NCI-H1417 (cell line): ENCODE results near the gene WAPL.
A peak's percentile ranks its signal among the peaks of the same experiment; 100 is the strongest.

Experiments
- DNase-seq, 3 experiments: peaks; one replicate each; lab custom pipeline; 2025; lab: John Stamatoyannopoulos, UW

The WAPL gene

DNA sequence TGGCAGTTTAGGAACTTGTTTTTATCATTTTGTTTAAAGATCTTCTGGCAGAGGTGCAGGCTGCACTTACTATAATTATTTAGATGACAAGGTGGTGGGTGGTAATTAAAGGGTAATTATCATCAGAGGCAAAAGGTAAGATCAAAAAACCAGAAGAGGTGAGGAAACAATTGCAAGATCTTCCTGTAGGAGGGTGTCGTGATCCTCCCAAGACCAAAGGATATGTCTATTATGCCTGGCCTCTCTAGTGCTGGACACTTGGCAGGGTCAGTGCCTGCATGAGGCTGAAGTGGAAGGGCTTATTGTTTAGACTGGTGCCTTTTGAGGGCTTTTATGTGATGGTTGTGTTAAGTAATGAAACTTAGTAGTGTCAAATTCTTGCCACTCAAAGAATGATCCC is 1.8 kb upstream of the WAPL start:
- DNase-seq: peak in 2 of 3 experiments; percentile 37 to 72

DNA sequence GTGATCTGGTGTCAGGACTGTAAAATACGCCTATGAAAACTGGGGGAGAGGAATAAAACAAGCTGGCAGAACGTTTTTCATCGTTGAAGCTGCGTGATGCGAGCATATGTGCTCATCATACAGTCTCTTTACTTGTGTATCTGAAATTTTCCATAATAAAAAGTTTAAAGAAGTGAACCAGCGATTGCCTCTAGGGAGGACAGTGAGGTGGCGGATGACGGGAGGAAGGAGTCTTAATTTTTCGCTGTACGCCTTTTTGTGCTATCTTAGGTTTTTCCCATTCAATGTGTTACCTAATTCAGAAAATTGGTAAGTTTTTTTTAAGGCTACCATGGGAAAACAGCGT is 891 bp upstream of the WAPL start:
- DNase-seq: no peak

DNA sequence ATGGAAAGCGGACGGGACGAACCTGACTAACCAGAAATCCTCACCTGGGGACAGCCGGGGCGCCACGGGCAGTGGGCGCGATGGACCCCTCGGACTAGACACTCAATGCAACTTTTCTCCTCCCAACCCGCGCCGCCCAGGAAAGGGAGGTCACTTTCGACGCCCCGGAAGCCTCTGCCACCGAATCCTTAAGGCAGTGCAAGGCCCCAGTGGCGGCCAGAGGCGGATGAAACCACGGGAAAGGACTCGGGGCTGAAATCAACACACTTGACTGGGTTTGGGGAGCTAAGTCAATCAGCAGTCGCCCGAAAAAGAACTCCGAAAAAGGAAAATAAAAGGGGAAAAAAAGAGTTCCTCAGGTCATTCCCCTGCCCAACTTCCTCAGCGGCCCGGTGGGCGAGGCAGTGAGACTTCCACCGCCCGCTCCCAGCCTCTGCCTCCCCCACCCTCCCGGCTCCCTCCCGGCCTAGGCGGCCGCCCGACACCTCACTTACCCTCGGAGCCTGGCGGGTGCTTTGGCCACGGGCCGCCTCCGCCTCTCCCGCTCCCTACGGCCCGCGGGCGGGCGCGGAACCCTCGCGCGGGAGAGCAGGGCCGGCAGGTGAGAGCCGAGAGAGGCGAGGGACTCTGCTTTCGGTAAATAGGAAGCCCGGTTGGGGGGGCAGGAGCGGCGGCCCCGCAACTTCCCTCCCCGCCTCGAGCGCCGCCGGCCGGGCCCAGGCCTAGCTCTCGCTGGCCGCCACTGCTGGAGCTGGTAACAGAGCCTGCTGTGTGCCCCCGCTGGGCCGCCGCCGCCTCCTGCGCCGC is 518 bp downstream of the WAPL start:
- DNase-seq: peak in 2 of 3 experiments; percentile 58 to 62

DNA sequence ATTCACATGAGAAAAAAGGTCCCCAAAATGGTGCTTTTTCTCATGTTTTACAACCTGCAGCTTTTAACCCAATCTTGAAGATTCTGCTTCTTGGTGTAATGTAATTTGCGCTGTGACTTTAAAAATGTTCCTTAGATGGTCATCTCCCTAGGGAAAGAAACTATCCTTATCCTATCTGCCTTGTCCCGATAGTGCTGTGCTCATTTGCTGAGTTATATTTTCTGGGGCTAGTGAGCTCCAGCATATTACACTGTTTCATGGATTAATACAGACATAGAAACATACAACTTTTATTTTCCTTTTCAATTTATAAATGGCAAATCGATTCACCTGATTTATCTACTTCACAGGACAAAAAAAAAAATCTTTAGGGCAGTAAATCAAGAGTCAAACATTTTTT is 2.8 kb downstream of the WAPL start:
- no peak for DNase-seq

DNA sequence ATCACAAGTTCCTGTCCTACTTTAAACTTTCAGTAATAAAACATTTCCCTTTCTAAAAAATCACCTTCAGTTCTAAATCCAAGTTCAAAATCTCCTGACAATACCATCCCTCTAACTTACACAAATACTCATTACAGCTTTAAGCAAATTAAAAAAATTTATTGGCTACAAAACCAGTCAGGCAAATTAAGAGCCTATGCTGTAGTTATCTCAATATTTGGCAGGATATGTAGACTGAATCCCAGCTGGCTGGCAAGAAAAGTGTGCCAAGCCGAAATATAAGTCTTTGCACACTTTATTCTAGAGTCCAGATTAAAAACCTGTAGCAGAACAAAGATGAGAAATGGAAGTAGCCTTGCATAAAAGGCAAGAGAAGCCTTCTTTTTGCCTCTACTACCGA is 9.5 kb downstream of the WAPL start:
- no peak for DNase-seq

DNA sequence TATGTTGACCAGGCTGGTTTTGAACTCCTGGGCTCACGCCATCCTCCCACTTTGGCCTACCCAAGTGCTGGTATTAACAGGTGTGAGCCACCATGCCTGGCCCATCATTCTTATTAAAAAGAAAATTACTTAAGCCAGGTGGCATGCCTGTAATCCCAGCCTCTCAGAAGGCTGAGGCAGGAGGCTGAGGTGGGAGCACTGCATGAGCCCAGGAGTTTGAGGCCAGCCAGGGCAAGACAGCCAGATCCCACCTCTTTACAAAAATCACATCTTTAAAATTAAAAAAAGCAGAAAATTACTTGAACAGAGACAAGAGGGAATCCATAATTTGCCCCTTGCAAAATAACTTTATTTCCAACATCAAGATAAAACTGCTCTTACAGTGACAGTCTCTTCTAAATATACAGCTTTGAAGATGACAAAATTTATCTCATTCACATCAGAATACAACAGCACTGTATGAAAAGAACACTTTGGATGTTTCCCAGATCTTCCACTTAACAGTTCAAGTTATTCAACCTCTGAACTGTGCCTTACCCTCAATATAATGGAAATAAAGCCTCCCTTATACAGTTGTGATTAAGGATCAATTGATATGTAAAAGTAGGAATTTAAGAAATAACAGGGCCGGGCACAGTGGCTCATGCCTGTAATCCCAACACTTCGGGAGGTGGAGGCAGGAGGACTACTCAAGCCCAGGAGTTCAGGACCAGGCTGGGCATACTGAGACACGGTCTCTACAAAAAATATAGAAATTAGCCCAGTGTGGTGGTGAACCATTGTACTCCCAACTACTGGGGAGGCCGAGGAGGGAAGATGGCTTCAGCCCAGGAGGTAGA is 10.3 kb downstream of the WAPL start:
- DNase-seq: no peak

DNA sequence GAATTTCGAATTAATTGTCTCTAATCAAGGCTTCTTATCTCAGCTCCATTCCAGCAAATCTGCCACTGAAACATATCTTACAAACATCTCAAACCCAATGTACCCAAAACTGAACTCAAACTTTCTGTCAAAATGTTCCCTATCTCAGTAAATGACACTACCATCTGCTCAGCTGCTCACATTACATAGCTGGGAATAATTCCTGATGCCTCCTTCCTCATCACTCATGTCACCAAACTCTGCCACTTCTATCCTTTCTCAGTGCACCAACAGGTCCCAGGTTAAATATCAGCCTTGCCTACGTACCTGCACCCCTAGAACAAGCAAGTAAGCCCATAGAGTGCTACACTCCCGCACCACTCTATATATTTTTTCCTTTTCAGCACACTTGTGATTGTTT is 12.4 kb downstream of the WAPL start:
- no peak for DNase-seq

DNA sequence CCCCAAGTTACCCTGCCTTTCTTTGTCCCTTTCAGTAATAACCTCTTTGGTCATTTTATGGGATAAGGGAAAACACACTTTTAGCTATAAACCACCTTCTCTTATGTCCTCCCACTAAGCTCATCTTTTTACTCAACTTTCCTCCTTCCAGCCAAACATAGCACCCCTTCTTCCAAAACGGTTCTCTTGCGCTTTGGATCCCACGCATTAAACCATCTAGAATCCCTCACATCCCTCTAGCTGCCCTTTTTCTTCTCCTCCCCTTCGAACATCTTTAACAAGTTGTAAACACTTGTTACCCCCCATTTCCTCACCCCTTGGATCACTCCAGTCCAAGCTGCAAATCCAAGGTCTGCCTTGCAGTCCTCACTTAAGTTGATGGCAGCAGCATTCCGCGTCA is 13.4 kb downstream of the WAPL start:
- DNase-seq: no peak

DNA sequence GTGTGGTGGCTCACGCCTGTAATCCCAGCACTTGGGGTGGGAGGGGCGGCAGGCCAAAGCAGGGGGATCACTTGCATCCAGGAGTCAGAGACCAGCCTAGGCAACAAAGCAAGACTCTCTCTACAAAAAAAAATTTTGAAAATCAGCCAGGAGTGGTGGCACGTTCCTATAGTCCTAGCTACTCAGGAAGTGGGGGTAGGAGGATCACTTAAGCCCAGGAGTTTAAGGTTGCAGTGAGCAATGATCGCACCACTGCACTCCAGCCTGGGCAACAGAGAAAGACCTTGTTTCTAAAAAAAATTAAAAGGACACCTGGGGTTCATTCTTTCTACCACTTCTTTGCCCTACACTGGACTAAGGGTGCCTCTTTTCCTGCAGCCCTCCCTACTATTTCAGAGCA is 15.1 kb downstream of the WAPL start:
- DNase-seq: no peak

DNA sequence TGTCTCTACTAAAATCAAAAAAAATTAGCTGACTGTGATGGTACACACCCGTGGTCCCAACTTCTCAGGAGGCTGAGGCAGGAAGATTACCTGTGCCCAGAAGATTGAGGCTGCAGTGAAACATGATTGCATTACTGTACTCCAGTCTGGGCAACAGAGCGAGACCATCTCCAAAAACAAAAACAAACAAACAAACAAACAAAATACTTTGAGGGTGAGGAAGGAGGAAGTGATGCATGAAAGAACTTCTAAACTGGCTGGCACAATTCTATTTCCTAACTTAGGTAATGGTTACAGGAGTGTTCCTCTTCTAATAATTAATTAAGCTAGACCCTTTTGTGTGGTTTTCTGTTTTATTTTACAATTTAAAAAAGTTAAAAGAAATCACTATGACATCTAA is 15.5 kb downstream of the WAPL start:
- DNase-seq: no peak

DNA sequence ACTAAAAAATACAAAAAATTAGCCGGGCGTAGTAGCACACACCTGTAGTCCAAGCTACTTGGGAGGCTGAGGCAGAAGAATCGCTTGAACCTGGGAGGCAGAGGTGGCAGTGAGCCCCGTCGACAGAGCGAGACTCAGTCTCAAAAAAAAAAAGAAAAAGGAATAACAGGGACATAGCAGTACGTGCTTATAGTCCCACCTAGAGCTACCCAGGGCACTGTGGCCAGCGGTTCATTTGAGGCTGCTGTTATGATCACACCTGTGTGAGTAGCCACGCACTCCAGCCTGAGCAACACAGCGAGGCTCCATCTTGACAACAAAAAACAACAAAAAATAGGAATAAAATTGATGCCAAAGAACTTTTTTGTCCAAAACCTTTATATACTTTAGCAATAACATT is 17.1 kb downstream of the WAPL start:
- no peak for DNase-seq

DNA sequence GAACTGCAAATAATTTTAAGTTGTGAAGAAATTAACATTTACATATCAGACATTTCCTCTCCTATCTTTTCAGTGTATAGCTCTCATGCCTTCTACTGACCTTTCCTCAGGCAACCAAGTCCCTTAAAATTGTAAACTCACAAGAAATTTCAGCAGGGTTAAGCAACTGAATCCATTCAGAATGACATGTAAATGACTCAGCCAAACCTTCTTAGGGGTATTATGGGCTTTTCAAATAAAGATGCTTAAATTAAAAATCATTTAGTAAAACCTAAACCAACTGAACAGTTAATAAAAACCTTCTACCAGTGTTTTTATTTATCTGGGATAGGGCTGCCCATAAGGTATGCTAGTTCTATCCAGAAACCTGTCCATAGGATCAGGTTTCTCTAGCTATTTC is 20.7 kb downstream of the WAPL start:
- DNase-seq: no peak

DNA sequence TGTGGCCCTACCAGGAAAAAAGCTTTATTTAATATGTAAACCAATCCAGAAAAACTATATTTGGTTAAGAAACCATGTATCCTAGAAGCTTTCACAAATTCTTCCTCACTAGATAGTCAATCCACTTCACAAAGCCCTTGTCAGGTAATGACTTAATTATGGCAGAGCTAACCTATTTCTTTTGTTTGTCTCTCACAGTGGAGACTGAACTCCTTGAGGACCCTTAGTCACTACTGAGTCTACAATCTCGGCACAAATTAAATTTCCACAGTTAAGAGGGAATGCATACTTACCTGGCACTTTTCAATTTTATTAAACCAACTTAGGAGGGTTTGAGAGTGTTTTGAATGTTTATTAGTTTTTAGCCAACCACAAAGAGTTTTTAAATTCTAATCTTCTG is 23.0 kb downstream of the WAPL start:
- DNase-seq: peak in 2 of 3 experiments; percentile 21 to 45

DNA sequence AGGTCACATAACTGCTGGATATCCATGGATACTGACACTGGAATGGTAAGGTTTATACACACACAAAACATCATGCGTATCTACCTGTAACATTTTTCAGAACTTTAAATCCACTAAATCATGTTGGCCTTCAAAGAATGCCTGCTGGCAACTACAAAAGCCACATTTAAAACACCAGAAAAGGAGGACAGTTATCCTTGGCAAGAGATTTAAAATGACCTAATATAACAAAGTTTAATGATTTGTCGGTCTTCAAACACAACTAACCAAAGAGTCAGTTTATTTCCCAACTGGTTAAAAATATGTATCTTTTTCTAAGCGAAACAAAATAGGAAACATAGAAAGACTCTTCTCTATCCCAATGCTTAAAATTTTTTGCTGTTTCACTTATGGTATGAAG is 24.0 kb downstream of the WAPL start:
- DNase-seq: no peak

DNA sequence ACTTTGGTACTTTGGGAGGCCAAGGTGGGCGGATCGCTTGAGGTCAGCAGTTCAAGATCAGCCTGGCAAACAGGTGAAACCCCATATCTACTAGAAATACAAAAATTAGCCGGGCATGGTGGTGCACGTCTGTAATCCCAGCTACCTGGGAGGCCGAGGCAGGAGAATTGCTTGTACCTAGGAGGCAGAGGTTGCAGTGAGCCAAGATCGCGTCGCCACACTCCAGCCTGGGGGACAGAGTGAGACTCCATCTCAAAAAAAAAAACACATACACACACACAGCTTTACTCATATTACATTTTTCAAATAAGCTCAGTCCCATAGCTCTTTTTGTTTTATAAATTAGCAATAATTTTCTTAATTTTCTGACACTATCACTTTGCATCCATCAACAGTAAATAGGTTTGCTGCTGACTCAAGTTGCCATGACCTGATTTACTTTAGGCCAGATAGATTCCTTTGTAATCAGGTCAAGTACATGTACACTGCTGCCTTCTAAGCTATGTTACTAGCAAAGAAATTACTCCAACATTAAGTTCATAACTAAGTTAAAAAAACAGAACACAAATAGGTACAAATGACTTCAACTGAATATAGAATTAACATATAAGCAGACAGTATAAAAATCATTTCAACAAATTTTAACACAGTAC is 31.5 kb downstream of the WAPL start:
- DNase-seq: no peak

DNA sequence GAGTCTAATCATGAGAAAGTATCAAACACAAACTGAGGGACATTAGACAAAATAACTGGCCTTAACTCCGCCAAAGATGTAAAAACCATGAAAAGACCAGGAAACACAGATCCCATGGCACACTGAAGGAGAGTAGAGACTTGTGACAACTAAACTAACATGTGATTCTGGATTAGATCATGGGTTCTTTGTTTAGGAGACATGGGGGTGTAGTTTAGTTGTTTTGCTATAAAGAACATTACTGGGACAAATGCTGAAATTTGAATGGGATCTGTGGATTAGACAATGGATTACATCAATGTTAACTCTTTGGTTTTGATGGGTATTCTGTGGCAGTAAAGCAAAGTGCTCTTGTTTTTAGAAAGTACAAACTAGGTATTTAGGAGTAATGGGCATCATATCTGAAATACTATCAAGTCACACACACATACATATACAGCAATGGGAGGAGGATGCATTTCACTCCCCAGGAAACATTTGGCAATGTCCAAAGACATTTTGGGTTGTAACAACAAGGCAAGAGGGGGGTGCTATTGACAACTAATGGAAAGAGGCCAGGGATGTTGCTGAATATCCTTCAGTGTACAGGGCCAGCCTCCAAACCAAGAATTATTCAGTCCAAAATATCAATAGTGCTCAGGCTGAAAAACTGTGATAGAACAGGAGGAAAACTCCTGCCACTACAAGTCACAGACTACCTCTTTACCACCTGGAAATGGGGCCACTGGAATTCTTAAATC is 32.4 kb downstream of the WAPL start:
- DNase-seq: no peak

DNA sequence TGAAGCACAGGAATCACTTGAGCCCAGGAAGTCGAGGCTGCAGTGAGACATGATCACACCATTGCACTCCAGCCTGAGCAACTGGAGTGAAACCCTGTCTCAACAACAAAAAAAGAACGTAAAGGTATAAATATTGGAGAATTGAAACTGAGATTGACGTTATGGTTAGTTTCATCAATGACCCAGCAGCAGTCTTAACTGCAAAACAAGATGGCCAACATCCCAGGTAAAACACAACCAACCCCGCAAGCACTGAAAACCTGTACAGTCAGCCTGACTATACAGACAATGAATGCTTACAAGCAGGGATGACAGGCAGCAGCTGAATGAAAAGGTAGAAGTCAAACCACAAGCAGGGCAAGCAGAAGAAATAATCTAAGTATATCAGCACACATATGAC is 34.7 kb downstream of the WAPL start:
- no peak for DNase-seq

DNA sequence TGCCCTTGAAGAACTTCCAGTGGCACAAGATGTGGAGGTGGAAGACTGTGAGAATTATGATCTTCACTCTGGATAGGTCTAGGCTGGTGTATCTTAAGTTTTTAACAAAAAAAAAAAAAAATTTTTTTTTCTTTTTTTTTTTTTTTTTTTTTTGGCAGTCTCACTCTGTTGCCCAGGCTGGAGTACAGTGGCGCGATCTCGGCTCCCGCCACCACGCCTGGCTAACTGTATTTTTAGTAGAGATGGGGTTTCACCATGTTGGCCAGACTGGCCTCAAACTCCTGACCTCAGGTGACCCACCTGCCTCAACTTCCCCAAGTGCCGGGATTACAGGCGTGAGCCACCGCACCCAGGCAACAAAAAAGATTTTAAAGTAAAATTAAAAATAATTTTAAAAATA is 37.9 kb downstream of the WAPL start:
- no peak for DNase-seq

DNA sequence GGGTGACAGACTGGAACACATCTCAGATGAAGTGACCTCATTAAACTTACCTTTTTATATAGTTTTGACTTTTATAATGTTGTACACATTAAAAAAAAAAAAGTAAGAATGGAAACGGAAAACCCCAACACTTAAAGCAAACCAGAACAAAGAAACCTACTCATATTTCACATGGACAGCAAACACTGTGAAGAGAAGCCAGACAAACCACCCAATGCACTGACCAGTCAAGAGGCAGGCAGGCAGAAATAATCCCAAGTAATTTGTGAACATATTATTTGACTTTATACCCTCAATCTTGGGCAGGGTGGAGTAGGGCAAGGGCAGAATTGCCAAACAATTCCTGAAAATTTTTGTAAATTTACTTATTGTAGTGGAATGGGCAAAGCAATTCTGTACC is 39.8 kb downstream of the WAPL start:
- peak in 1 of 3 experiments; percentile 4 for DNase-seq

DNA sequence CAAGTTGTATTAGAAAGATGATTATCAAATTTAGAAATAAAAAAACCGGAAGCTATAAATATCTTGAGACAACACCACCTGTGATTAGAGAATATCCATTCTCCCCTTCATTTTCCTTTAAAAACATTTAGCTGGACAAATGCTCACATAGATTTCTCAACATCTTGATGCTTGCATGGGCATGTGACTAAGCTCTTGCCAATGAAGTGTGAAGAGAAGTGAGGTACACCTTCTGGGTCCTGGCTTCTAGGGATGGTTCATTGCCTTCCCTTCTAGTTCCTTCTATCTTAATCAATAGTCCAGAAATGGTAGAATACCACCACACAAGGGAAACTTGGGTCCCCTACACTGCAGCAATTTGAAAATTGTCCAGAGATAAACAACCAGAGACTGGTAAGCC is 41.0 kb downstream of the WAPL start:
- DNase-seq: no peak

DNA sequence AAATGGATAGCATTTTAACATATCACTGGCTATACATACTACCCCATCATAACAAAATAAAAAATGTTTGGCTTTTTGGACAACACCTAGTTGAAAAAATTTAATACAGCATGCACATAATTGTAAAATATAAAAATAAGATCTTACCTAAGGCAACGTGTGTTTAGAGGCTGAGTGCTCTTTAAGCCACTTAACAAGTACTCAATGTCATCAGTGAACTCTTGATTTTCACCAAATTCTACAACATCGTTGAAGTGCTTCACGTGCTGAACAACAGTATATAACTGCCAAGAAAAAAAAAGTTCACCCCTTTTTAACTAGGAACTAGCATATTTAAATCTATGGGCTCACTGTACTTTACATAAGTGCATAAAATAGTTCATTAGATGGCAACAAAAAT is 49.5 kb downstream of the WAPL start:
- DNase-seq: peak in 2 of 3 experiments; percentile 1 to 55
